ENCODE data around the gene SLC17A2.

Gene SLC17A2

GRCh38 chr6:25882051-25882496 lies 48.4 kb downstream of the SLC17A2 start:
- peak; percentile 75 for DNase-seq

- DNase-seq = no peak
Measured at GRCh38 chr6:25880601-25881000, 49.9 kb downstream of the SLC17A2 start.

- DNase-seq = no peak
Measured at GRCh38 chr6:25878721-25879322, 51.7 kb downstream of the SLC17A2 start.

DNA sequence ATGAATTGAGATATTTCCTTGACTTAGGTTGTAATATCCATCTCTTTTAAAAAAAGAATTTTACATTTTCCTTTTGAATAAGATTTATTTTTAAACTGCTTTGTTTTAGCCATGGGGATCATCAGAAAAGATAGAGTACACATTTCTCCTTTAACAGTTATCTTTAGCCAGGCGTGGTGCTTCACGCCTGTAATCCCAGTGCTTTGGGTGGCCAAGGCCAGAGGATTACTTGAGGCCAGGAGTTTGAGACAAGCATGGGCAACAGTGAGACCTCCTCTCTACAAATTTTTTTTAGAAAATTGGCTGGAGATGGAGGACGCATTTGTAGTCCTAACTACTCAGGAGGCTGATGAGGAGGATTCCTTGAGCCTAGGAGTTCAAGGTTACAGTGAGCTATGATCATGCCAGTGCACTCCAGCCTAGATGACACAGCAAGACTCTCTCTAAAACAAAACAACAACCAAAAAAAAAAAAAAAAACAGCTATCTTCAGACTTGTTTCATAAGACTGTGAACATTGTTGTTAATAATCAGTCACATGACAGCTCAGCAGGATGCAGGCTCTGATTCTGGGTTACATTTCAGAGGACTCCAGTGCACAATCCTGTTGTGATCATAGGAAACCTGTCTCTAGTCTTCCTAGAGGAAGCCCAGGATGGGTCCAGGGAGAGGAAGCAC lies 54.4 kb downstream of the SLC17A2 start:
- no peak for DNase-seq

DNA sequence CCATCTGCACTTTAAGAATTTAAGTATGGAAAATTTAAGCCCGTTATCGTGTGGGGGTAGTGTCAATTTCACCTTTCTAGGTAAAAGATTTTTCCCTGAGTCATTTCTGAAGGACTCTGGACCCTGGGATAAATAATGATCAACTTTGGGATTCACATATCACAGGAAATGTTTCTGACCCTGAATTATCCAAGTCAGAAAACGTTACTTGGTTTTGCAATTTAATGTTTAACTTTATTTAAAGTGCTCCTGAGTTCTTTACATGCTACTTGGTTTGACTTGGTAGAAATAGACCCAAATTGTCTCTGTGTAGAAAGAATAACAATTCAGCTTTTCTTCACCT lies 55.0 kb downstream of the SLC17A2 start:
- DNase-seq = no peak

- DNase-seq = peak; percentile 39
Measured at GRCh38 chr6:25874822-25875562, 55.5 kb downstream of the SLC17A2 start.

- DNase-seq = no peak
Measured at GRCh38 chr6:25874118-25874517, 56.4 kb downstream of the SLC17A2 start, which contains the start of gene SLC17A3. SLC17A3 (minus strand) TSS chr6:25874243; CDS start chr6:25868387, 5,856 bp downstream.

DNA sequence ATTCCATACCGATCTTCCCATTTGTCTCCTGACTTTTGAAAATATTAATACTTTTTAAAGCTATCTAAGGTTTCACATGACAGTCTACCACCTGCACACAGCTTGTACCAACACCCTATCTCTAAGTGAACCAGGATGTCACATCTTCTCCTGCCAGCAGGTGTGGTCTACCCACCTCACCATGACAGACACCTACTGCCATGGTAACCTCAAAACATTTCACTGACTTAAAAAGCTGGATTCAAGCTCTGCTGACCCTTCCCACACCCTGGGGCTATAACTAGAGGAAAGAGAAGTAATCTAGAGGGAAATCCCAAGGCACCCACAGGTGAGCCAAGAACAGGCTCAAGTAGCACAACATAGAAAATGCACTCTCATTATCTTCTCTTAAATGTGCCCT lies 57.7 kb downstream of the SLC17A2 start:
- DNase-seq = peak; percentile 73

GRCh38 chr6:25869840-25870239 lies 60.7 kb downstream of the SLC17A2 start:
- DNase-seq = no peak

DNA sequence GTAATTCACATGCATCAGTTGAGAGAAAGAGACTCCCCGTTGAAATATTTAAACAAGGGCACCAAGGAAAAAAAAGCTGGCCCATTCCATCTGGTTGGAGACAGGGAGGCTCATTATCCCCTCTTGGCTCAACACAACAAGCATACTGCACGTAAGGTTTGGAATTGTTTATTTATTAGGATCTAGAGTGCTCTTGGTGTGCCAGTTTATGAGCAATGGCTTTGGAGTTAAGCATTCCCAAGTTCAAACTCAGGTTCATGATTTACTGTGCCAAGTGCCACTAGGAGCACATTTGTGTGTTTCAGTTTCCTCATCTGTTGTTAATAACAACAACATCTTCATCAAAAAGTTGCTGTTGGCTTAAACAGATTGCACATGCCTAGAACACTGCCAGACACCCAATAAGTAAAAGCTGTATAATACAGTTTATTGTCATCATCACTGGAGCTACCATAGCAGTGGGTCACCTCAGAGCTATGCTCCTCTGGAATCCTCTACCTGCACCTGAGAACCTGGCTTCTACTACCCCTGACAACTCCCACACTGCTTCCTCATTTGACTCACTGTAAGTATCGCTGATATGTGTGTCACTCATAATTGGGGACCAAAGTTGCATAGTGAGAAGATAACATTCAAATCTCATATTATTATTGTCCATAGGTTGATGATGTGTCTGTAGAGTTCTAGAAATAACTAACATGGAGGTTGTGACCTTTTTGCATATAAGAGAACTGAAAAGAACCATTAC lies 61.9 kb downstream of the SLC17A2 start:
- no peak for DNase-seq

DNA sequence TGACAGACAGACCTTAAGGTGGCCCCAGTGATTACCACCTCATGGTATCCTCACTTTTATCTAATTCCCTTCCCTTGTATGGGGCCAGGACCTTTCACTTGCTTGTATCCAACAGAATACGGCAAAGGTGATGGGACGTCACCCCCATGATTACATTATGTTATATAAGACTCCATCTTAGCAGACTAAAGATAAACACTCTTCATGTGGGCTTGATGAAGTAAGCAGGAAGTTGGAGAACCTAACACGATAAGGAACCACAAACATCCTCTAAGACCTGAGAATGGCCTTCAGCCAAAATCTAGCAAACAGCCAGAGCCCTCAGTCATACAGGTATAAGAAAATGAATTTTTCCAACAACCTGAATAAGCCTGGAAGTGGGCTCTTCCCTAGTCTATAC lies 64.5 kb downstream of the SLC17A2 start:
- peak; percentile 73 for DNase-seq

DNA sequence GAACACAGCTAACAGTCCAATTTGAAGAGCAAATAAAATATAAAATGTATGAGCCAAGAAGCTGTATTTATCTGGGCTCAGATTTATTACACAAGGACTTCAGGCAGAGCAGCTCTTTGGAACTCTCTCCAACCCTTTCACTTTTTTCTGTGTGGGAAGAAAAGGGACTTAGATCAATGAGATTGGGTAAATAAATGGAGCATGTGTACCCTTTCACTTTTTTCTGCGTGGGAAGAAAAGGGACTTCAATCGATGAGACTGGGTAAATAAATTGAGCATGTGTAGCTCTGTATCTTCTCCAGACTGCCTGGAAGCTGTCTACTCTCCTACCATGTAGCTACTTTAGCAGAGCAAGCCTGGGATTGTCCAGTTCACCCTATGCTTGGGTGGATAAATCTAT lies 67.1 kb downstream of the SLC17A2 start:
- DNase-seq = no peak
